H1 (cell line): ENCODE results near the gene SLC15A3. TPM values are rescaled to one million over a fixed set of nuclear protein-coding genes. Genes with fewer than 3 reads are reported as not detected.

Experiments used
- CTCF ChIA-PET: fragments of 300-600 bp; sonication (Branson Sonifier 250); formaldehyde crosslinking; loops from one replicate; lab custom pipeline; 2021; ENCODE audit not compliant: partially characterized antibody; lab: Charles Lee
- POLR2A ChIA-PET: fragments of 300-600 bp; sonication (Branson Sonifier 250); formaldehyde crosslinking; loops from one replicate; lab custom pipeline; 2021; ENCODE audit warnings: inconsistent platforms; ENCODE audit not compliant: partially characterized antibody; lab: Charles Lee
- DNase-seq, 2 experiments: peaks; one replicate each; pipeline versions ENCODE4 v3.0.0 to v3.0.0-alpha.2; 2010 to 2022; ENCODE audit warnings: low spot score in 2 of 2, low read depth in 1 of 2, mixed read lengths in 1 of 2
- FAIRE-seq: peaks from 2 replicates; lab custom pipeline; 2011; peaks lifted over from hg19 to GRCh38; lab: Jason Lieb, UNC
- H2AFZ ChIP-seq: 2 replicates; pipeline ENCODE4 v1.8.1; 2012; ENCODE audit warnings: low read length, inconsistent platforms
- H2AK5ac ChIP-seq: 2 replicates; pipeline ENCODE4 v1.6.1; 2013; ENCODE audit warnings: low read depth, low read length
- H2BK120ac ChIP-seq: replicated peaks from 2 replicates; pipeline ENCODE3; 2013; ENCODE audit warnings: low read depth, low read length, inconsistent platforms
- H2BK12ac ChIP-seq: 2 replicates; pipeline ENCODE4 v1.6.1; 2013; ENCODE audit warnings: low read depth, low read length
- H2BK15ac ChIP-seq: 2 replicates; pipeline ENCODE4 v1.6.1; 2013; ENCODE audit warnings: low read length
- H2BK20ac ChIP-seq: 2 replicates; pipeline ENCODE4 v1.6.1; 2013; ENCODE audit warnings: low read length
- H2BK5ac ChIP-seq: 2 replicates; pipeline ENCODE4 v1.6.1; 2013; ENCODE audit warnings: low read depth, low read length
- H3K14ac ChIP-seq: 2 replicates; pipeline ENCODE4 v1.6.1; 2013; ENCODE audit warnings: inconsistent platforms; ENCODE audit not compliant: insufficient read length
- H3K18ac ChIP-seq: 2 replicates; pipeline ENCODE4 v1.6.1; 2013; ENCODE audit warnings: low read length; ENCODE audit errors: extremely low read depth
- H3K23ac ChIP-seq: 2 replicates; pipeline ENCODE4 v1.6.1; 2013; ENCODE audit warnings: inconsistent platforms; ENCODE audit not compliant: insufficient read length
- H3K23me2 ChIP-seq: 2 replicates; pipeline ENCODE4 v1.6.1; 2013; ENCODE audit warnings: low read depth, low read length
- H3K27ac ChIP-seq: 2 replicates; pipeline ENCODE4 v1.6.1; 2011; ENCODE audit warnings: low read depth, low read length, inconsistent platforms
- H3K27me3 ChIP-seq, 4 experiments: replicated peaks in 1 of 4; 1 replicate in 1 of 4; 2 replicates in 3 of 4; pipeline versions ENCODE4 v1.6.1 to v1.8.1; 2011 to 2013; ENCODE audit warnings: low read length in 3 of 4, mild to moderate bottlenecking in 3 of 4, inconsistent platforms in 2 of 4, mixed read lengths in 2 of 4, moderate library complexity in 1 of 4; ENCODE audit not compliant: control insufficient read depth in 3 of 4, insufficient read depth in 3 of 4; ENCODE audit errors: extremely low read depth in 1 of 4
- H3K36me3 ChIP-seq, 4 experiments: 2 replicates each; pipeline versions ENCODE4 v1.6.1 to v1.8.1; 2011 to 2013; ENCODE audit warnings: mild to moderate bottlenecking in 4 of 4, low read length in 3 of 4, moderate library complexity in 2 of 4, control low read depth in 1 of 4, inconsistent platforms in 1 of 4; ENCODE audit not compliant: insufficient read depth in 4 of 4, control insufficient read depth in 2 of 4
- H3K4ac ChIP-seq: replicated peaks from 2 replicates; pipeline ENCODE3; 2013; ENCODE audit warnings: low read length, low read depth, mixed read lengths, inconsistent platforms; ENCODE audit not compliant: insufficient read length
- H3K4me1 ChIP-seq, 4 experiments: replicated peaks in 1 of 4; 1 replicate in 1 of 4; 2 replicates in 3 of 4; pipeline versions ENCODE4 v1.6.1 to v1.8.1; 2011 to 2013; ENCODE audit warnings: low read length in 3 of 4, inconsistent platforms in 2 of 4, mixed read lengths in 1 of 4; ENCODE audit not compliant: insufficient read depth in 4 of 4, control insufficient read depth in 3 of 4
- H3K4me2 ChIP-seq, 2 experiments: 2 replicates each; pipeline versions ENCODE4 v1.6.1 to v1.8.1; 2011 to 2013; ENCODE audit warnings: low read depth in 2 of 2, low read length in 2 of 2, control low read depth in 1 of 2, inconsistent platforms in 1 of 2, mild to moderate bottlenecking in 1 of 2; ENCODE audit not compliant: insufficient read depth in 1 of 2
- H3K4me3 ChIP-seq, 4 experiments: fragments of 200-600, 300-600 bp in 1 of 4; sonication (generic), shearing (Covaris generic), sonication (Bioruptor Twin) in 1 of 4; 2 replicates each; pipeline versions ENCODE4 v1.5.1 to v1.8.1; 2011 to 2016; ENCODE audit warnings: low read length in 4 of 4, low read depth in 3 of 4, control low read depth in 2 of 4, inconsistent platforms in 2 of 4, mild to moderate bottlenecking in 2 of 4, mixed read lengths in 1 of 4, moderate library complexity in 1 of 4; ENCODE audit not compliant: insufficient read depth in 2 of 4; ENCODE audit errors: extremely low read depth in 1 of 4
- H3K56ac ChIP-seq: replicated peaks from 2 replicates; pipeline ENCODE3; 2013; ENCODE audit warnings: low read depth, mild to moderate bottlenecking, mixed read lengths, low read length, inconsistent platforms; ENCODE audit not compliant: insufficient read length
- H3K79me1 ChIP-seq: 2 replicates; pipeline ENCODE4 v1.6.1; 2013; ENCODE audit warnings: low read depth, low read length, control low read depth
- H3K79me2 ChIP-seq, 2 experiments: 2 replicates each; pipeline versions ENCODE4 v1.6.1 to v1.8.1; 2012 to 2013; ENCODE audit warnings: low read length in 2 of 2, mild to moderate bottlenecking in 2 of 2, inconsistent platforms in 1 of 2; ENCODE audit not compliant: insufficient read depth in 2 of 2, control insufficient read depth in 1 of 2
- H3K9ac ChIP-seq, 4 experiments: replicated peaks in 1 of 4; 1 replicate in 1 of 4; 2 replicates in 3 of 4; pipeline versions ENCODE4 v1.6.1 to v1.8.1; 2011 to 2013; ENCODE audit warnings: low read depth in 3 of 4, low read length in 3 of 4, control low read depth in 2 of 4, mild to moderate bottlenecking in 2 of 4, moderate library complexity in 2 of 4, inconsistent platforms in 1 of 4; ENCODE audit errors: extremely low read depth in 1 of 4
- H3K9me3 ChIP-seq, 2 experiments: 2 replicates each; pipeline versions ENCODE4 v1.6.1 to v1.8.1; 2012 to 2013; ENCODE audit warnings: mild to moderate bottlenecking in 2 of 2, moderate library complexity in 2 of 2, control low read depth in 1 of 2, inconsistent platforms in 1 of 2, low read depth in 1 of 2, low read length in 1 of 2, mixed read lengths in 1 of 2; ENCODE audit not compliant: insufficient read depth in 2 of 2
- H4K20me1 ChIP-seq, 2 experiments: replicated peaks in 1 of 2; 2 replicates each; pipeline versions ENCODE3 to v1.8.1; 2011 to 2013; ENCODE audit warnings: inconsistent platforms in 2 of 2, low read length in 2 of 2, mild to moderate bottlenecking in 1 of 2; ENCODE audit not compliant: insufficient read depth in 2 of 2, control insufficient read depth in 1 of 2
- H4K5ac ChIP-seq: 2 replicates; pipeline ENCODE4 v1.6.1; 2013; ENCODE audit warnings: low read length, low read depth, mixed read lengths, inconsistent platforms; ENCODE audit not compliant: insufficient read length
- H4K8ac ChIP-seq: 2 replicates; pipeline ENCODE4 v1.8.0; 2013; ENCODE audit warnings: mild to moderate bottlenecking, moderate library complexity, low read length, inconsistent platforms; ENCODE audit not compliant: insufficient read depth; ENCODE audit errors: extremely low read depth
- H4K91ac ChIP-seq: replicated peaks from 2 replicates; pipeline ENCODE3; 2013; ENCODE audit warnings: low read length, mixed read lengths, inconsistent platforms; ENCODE audit not compliant: insufficient read length
- ATF3 ChIP-seq: IDR thresholded peaks from 2 replicates; pipeline ENCODE4 v1.6.1; 2011; ENCODE audit warnings: low read depth, mild to moderate bottlenecking, low read length; ENCODE audit not compliant: insufficient read depth
- HDAC2 ChIP-seq, 2 experiments: fragments of 300-600 bp in 1 of 2; sonication (generic) in 1 of 2; IDR thresholded peaks; 2 replicates each; pipeline ENCODE4 v1.6.1; 2011 to 2012; ENCODE audit warnings: low read depth in 2 of 2, low read length in 2 of 2, mild to moderate bottlenecking in 2 of 2, moderate library complexity in 2 of 2, borderline replicate concordance in 1 of 2, inconsistent platforms in 1 of 2
- HDAC6 ChIP-seq: IDR thresholded peaks from one replicate; pipeline ENCODE4 v1.7.1; 2012; ENCODE audit warnings: low read depth, mild to moderate bottlenecking, inconsistent platforms, low read length, moderate library complexity
- KDM4A ChIP-seq: IDR thresholded peaks from one replicate; pipeline ENCODE4 v1.7.1; 2012; ENCODE audit warnings: low read depth, mild to moderate bottlenecking, moderate library complexity, low read length, inconsistent platforms; ENCODE audit not compliant: severe bottlenecking
- NRF1 ChIP-seq: IDR thresholded peaks from 2 replicates; pipeline ENCODE4 v1.6.1; 2011; ENCODE audit warnings: mild to moderate bottlenecking, low read depth, low read length, improper control_type of control experiment
- RNF2 ChIP-seq: fragments of 200-900, 300-1000 bp; sonication (generic); IDR thresholded peaks from 2 replicates; pipeline ENCODE4 v1.7.1; 2016; ENCODE audit warnings: borderline replicate concordance, low read depth, mild to moderate bottlenecking, antibody characterized with exemption, low read length; ENCODE audit not compliant: poor library complexity, severe bottlenecking; ENCODE audit errors: missing control alignments
- SIRT6 ChIP-seq: IDR thresholded peaks from one replicate; pipeline ENCODE4 v1.7.1; 2012; ENCODE audit warnings: low read length, inconsistent platforms
- SIX5 ChIP-seq: IDR thresholded peaks from 2 replicates; pipeline ENCODE4 v1.6.1; 2011; ENCODE audit warnings: mild to moderate bottlenecking, low read depth, low read length
- TEAD4 ChIP-seq: IDR thresholded peaks from 2 replicates; pipeline ENCODE4 v1.6.1; 2012; ENCODE audit warnings: low read depth, low read length, inconsistent platforms, mixed read lengths
- WGBS, 2 experiments: shearing (Covaris generic) in 1 of 2; methylation state at CpG; one replicate each; pipeline versions ENCODE4 v1.1.6 to v1.1.7; 2013 to 2015; ENCODE audit warnings: low lambda C conversion rate in 2 of 2, mixed read lengths in 2 of 2, inconsistent platforms in 1 of 2, low coverage in 1 of 2, missing lambda C conversion rate in 1 of 2; ENCODE audit not compliant: insufficient replicate concordance in 2 of 2, insufficient coverage in 1 of 2, insufficient read length in 1 of 2; ENCODE audit errors: extremely low coverage in 1 of 2, missing lambda C conversion rate in 1 of 2; 5-methylcytosine and 5-hydroxymethylcytosine counted together
- polyA plus RNA-seq, 7 experiments: library from polyadenylated mRNA; depleted of rRNA in 3 of 7; stranded (reverse) in 5 of 7; unstranded in 2 of 7; fragments of >200 nt in 5 of 7; fragments of 200-250 nt in 2 of 7; gene quantifications; 1 replicate in 5 of 7; 2 replicates in 1 of 7; 4 replicates in 1 of 7; pipeline versions ENCODE4 v1.2.1 to v1.2.3, GENCODE V29; 2011 to 2013; ENCODE audit warnings: missing spikeins in 2 of 7, mixed read lengths in 2 of 7
- total RNA-seq: library from RNA; stranded (reverse); fragmentation: NEBNext Ultra II Directional; extraction: Animal tissue kit (Norgen Biotek cat#: 25700); gene quantifications from 2 replicates; pipeline ENCODE4 v1.2.1, GENCODE V29; 2021

Gene SLC15A3
- total and polyA plus RNA-seq, 2 of the 8 experiments (the other 6 are each of a cell fraction or from before 2014, with no cell fraction given), result 25.8 to 31.0 TPM

- peak within 1 kb of the TSS; percentile 82; the same call in 1 of the 2 replicates for H2BK15ac ChIP-seq
- no peaks in the 10 kb centered on the region for H3K36me3 ChIP-seq
- H3K23ac ChIP-seq, result no peak within 1 kb of the TSS
- H4K8ac ChIP-seq, result peak within 1 kb of the TSS; percentile 93; the same call in 1 of the 2 replicates
- peak within 1 kb of the TSS; percentile 61 for H3K4ac ChIP-seq
- H4K5ac ChIP-seq, result peak within 1 kb of the TSS; percentile 99
- H3K18ac ChIP-seq, result peak within 1 kb of the TSS; percentile 96
- H3K56ac ChIP-seq, result peak within 1 kb of the TSS; percentile 81
- FAIRE-seq, result no peak
- H4K20me1 ChIP-seq, result peaks cover 0 to 5% of the 10 kb centered on the region in 2 experiments
- H2BK5ac ChIP-seq, result peak within 1 kb of the TSS; percentile 82; the same call in 1 of the 2 replicates
- H2AK5ac ChIP-seq, result no peak within 1 kb of the TSS
- WGBS, 2 experiments, result 0% methylated on average over 61 of the region's 70 CpGs; no CpG with 5 or more reads in 1 of the 2 experiments
- peaks cover 5 to 19% of the 10 kb centered on the region in 2 experiments for H3K79me2 ChIP-seq
- no peak within 1 kb of the TSS for H3K14ac ChIP-seq
- H3K9me3 ChIP-seq, result no peaks in the 10 kb centered on the region
- DNase-seq, result peak; percentile 60 to 90
- H3K9ac ChIP-seq, result peak within 1 kb of the TSS; percentile 10 to 94 (median 82)
- POLR2A ChIA-PET, result interaction anchor here (0.7 to 4.2 kb wide), 9 partner anchors 9 to 448 kb away, joined by 3 to 28 read pairs (median 3); partner anchors contain the start of genes CYB561A3, PRPF19, PTGDR2 and TMEM132A
- CTCF ChIA-PET, result interaction anchor here (0.8 to 2.6 kb wide), 8 partner anchors 9 to 219 kb away, joined by 3 to 10 read pairs (median 4); no protein-coding TSS in a partner anchor
- peak within 1 kb of the TSS; percentile 66; the same call in 1 of the 2 replicates for H2BK20ac ChIP-seq
- peak within 1 kb of the TSS; percentile 97 for H2AFZ ChIP-seq
- H3K4me3 ChIP-seq, result peak within 1 kb of the TSS; percentile 63 to 82 (median 72)
- H3K4me1 ChIP-seq, result peaks cover 10 to 27% (median 18%) of the 10 kb centered on the region in 4 experiments
- no peaks in the 10 kb centered on the region; the same call in 1 of the 2 replicates for H3K79me1 ChIP-seq
- H2BK120ac ChIP-seq, result no peak within 1 kb of the TSS
- peaks cover 8% of the 10 kb centered on the region for H3K23me2 ChIP-seq
- H3K27ac ChIP-seq, result peak within 1 kb of the TSS; percentile 78
- H2BK12ac ChIP-seq, result peak within 1 kb of the TSS; percentile 94
- peaks cover 0 to 2% (median 0%) of the 10 kb centered on the region in 4 experiments; a peak in 1 of 7 replicates for H3K27me3 ChIP-seq
- H3K4me2 ChIP-seq, result peak within 1 kb of the TSS; percentile 89 to 91
- peak within 1 kb of the TSS; percentile 87 for H4K91ac ChIP-seq
- TF ChIP-seq SIRT6 (no peak), KDM4A (peak; percentile 75), SIX5 (peak; percentile 94), HDAC6 (no peak), HDAC2 (IDR thresholded peaks at IDR 0.05; ENCODE audit: borderline replicate concordance in 1 of 2, low read depth in 2 of 2, low read length in 2 of 2) (peak in 1 of 2 experiments; percentile 20; a peak in 1 of 4 replicates), TEAD4 (0 out of 2 replicates have a peak, but pooled peaks have one; percentile 22), RNF2 (no peak), NRF1 (peak; percentile 95), ATF3 (no peak)
These were observed 38.0 kb downstream of the SLC15A3 start, which contains the start of gene TMEM109 for GRCh38 chr11:60913793-60914632. Gene TMEM109, plus strand, starts transcription at chr11:60914158. Its CDS starts 5,536 bp downstream, at chr11:60919694.
